ENCODE results near the gene POMT2.
"Not testable (repeated sequence)": the region's sequence is repeated elsewhere in the genome, so short reads cannot be mapped to it uniquely, and the experiment has no call there.

POMT2 gene

GRCh38 chr14:77325746-77326094, 5.0 kb upstream of the POMT2 start:
- in situ Hi-C loops (cut with MboI; ENCODE audit: low pct_unique_long_range_greater_than_20kb, low sequenced_read_pairs) = no loop called here
- no peak for DNase-seq

- no peak for DNase-seq
- in situ Hi-C loops (cut with MboI; ENCODE audit: low pct_unique_long_range_greater_than_20kb, low sequenced_read_pairs) = no loop called here
Observed at GRCh38 chr14:77324816-77325745, 4.4 kb upstream of the POMT2 start.

GRCh38 chr14:77324289-77324688, 3.6 kb upstream of the POMT2 start:
- in situ Hi-C loops (cut with MboI; ENCODE audit: low pct_unique_long_range_greater_than_20kb, low sequenced_read_pairs) = no loop called here
- no peak for DNase-seq

- no peak for DNase-seq
- in situ Hi-C loops (cut with MboI; ENCODE audit: low pct_unique_long_range_greater_than_20kb, low sequenced_read_pairs) = no loop called here
Observed at GRCh38 chr14:77323571-77323970, 2.9 kb upstream of the POMT2 start.

GRCh38 chr14:77322951-77323350, 2.3 kb upstream of the POMT2 start:
- DNase-seq = no peak
- in situ Hi-C loops (cut with MboI; ENCODE audit: low pct_unique_long_range_greater_than_20kb, low sequenced_read_pairs) = no loop called here

GRCh38 chr14:77322250-77322902, 1.7 kb upstream of the POMT2 start:
- DNase-seq = peak; percentile 17
- in situ Hi-C loops (cut with MboI; ENCODE audit: low pct_unique_long_range_greater_than_20kb, low sequenced_read_pairs) = no loop called here

GRCh38 chr14:77319422-77319821, 1.3 kb downstream of the POMT2 start:
- in situ Hi-C loops (cut with MboI; ENCODE audit: low pct_unique_long_range_greater_than_20kb, low sequenced_read_pairs) = no loop called here
- DNase-seq = peak; percentile 9

GRCh38 chr14:77318756-77319155, 1.9 kb downstream of the POMT2 start:
- not testable (repeated sequence) for DNase-seq

GRCh38 chr14:77318006-77318553, 2.6 kb downstream of the POMT2 start:
- in situ Hi-C loops (cut with MboI; ENCODE audit: low pct_unique_long_range_greater_than_20kb, low sequenced_read_pairs) = no loop called here
- DNase-seq = no peak

More at GRCh38 chr14:77318756-77319155, 1.9 kb downstream of the POMT2 start:
- in situ Hi-C loops (cut with MboI; ENCODE audit: low pct_unique_long_range_greater_than_20kb, low sequenced_read_pairs) = not testable (repeated sequence)

- in situ Hi-C loops (cut with MboI; ENCODE audit: low pct_unique_long_range_greater_than_20kb, low sequenced_read_pairs) = no loop called here
Observed at GRCh38 chr14:77316872-77317301, 3.8 kb downstream of the POMT2 start.

GRCh38 chr14:77316195-77316505, 4.5 kb downstream of the POMT2 start:
- no peak for DNase-seq
- in situ Hi-C loops (cut with MboI; ENCODE audit: low pct_unique_long_range_greater_than_20kb, low sequenced_read_pairs) = no loop called here

More at GRCh38 chr14:77316872-77317301, 3.8 kb downstream of the POMT2 start:
- no peak for DNase-seq

- in situ Hi-C loops (cut with MboI; ENCODE audit: low pct_unique_long_range_greater_than_20kb, low sequenced_read_pairs) = no loop called here
- DNase-seq = no peak
Observed at GRCh38 chr14:77314539-77315457, 5.9 kb downstream of the POMT2 start.

- in situ Hi-C loops (cut with MboI; ENCODE audit: low pct_unique_long_range_greater_than_20kb, low sequenced_read_pairs) = no loop called here
- DNase-seq = no peak
Observed at GRCh38 chr14:77314043-77314442, 6.6 kb downstream of the POMT2 start.

- in situ Hi-C loops (cut with MboI; ENCODE audit: low pct_unique_long_range_greater_than_20kb, low sequenced_read_pairs) = no loop called here
- no peak for DNase-seq
Observed at GRCh38 chr14:77313371-77313770, 7.3 kb downstream of the POMT2 start.

GRCh38 chr14:77311217-77311616, 9.5 kb downstream of the POMT2 start:
- in situ Hi-C loops (cut with MboI; ENCODE audit: low pct_unique_long_range_greater_than_20kb, low sequenced_read_pairs) = no loop called here
- peak; percentile 14 for DNase-seq

GRCh38 chr14:77310026-77310425, 10.7 kb downstream of the POMT2 start:
- in situ Hi-C loops (cut with MboI; ENCODE audit: low pct_unique_long_range_greater_than_20kb, low sequenced_read_pairs) = no loop called here
- DNase-seq = no peak

- peak; percentile 61 for DNase-seq
- in situ Hi-C loops (cut with MboI; ENCODE audit: low pct_unique_long_range_greater_than_20kb, low sequenced_read_pairs) = no loop called here
Observed at GRCh38 chr14:77309131-77309530, 11.6 kb downstream of the POMT2 start.

GRCh38 chr14:77306851-77307496, 13.7 kb downstream of the POMT2 start:
- DNase-seq = no peak
- in situ Hi-C loops (cut with MboI; ENCODE audit: low pct_unique_long_range_greater_than_20kb, low sequenced_read_pairs) = no loop called here

- in situ Hi-C loops (cut with MboI; ENCODE audit: low pct_unique_long_range_greater_than_20kb, low sequenced_read_pairs) = no loop called here
- DNase-seq = no peak
Observed at GRCh38 chr14:77306416-77306815, 14.3 kb downstream of the POMT2 start.
